ENCODE data around the gene ARL10. TPM values are rescaled to one million over a fixed set of nuclear protein-coding genes. Genes with fewer than 3 reads are reported as not detected.

Gene ARL10
- polyA plus RNA-seq, 3 donors = 0.04 to 0.93 TPM; not detected in 1

GRCh38 chr5:176355400-176356178 lies 9.7 kb upstream of the ARL10 start:
- TF ChIP-seq CTCF (IDR thresholded peaks at IDR 0.05) = no peak
- peak overlapping the region in 1 of 7 donors; percentile 2 for H3K27ac Mint-ChIP-seq
- Histone ChIP-seq H3K9me3 (replicated peaks in 1 of 2; ENCODE audit: control insufficient read depth in 1 of 2, insufficient read depth in 1 of 2, low read length in 2 of 2) (no peaks in the 10 kb centered on the region), H3K27me3 (ENCODE audit: control insufficient read depth in 2 of 2, insufficient read depth in 2 of 2, low read length in 2 of 2) (no peaks in the 10 kb centered on the region), H3K79me2 (ENCODE audit: insufficient read depth, low read length) (peaks cover 21% of the 10 kb centered on the region), H3K9ac (ENCODE audit: insufficient read depth, low read length, poor library complexity, severe bottlenecking) (no peak overlapping the region), H3K4me3 (replicated peaks in 1 of 3; ENCODE audit: low read depth in 2 of 3, low read length in 3 of 3) (no peak overlapping the region), H2AFZ (ENCODE audit: insufficient read depth, low read depth, low read length, poor library complexity, severe bottlenecking) (no peak overlapping the region), H3K4me1 (ENCODE audit: control insufficient read depth in 1 of 2, insufficient read depth in 2 of 2, low read length in 2 of 2) (peaks cover 2 to 9% of the 10 kb centered on the region in 2 donors), H4K20me1 (ENCODE audit: insufficient read depth, low read length) (peaks cover 25% of the 10 kb centered on the region), H3K4me2 (replicated peaks; ENCODE audit: extremely low read depth, low read length, poor library complexity, severe bottlenecking) (no peak overlapping the region), H3K27ac (ENCODE audit: low read depth in 1 of 2, low read length in 2 of 2) (no peak overlapping the region), H3K36me3 (replicated peaks in 1 of 2; ENCODE audit: control insufficient read depth in 1 of 2, insufficient read depth in 2 of 2, low read length in 2 of 2) (peaks cover 52 to 84% of the 10 kb centered on the region in 2 donors)
- H3K4me3 Mint-ChIP-seq = no peak overlapping the region
- no peaks in the 10 kb centered on the region for H3K9me3 Mint-ChIP-seq
- intact Hi-C loops (cut with micrococcal nuclease) = no loop called here
- no peaks in the 10 kb centered on the region for H3K27me3 Mint-ChIP-seq (ENCODE audit: low read depth in 3 of 3)
- 95% methylated on average over 15 of the region's 16 CpGs for WGBS (ENCODE audit: insufficient coverage)
- no peak for DNase-seq
- H3K4me1 Mint-ChIP-seq = peaks cover 5% of the 10 kb centered on the region
- peaks cover 50 to 78% of the 10 kb centered on the region in 2 donors for H3K36me3 Mint-ChIP-seq

GRCh38 chr5:176356179-176356566 lies 9.1 kb upstream of the ARL10 start:
- Histone ChIP-seq H3K4me3 (replicated peaks in 1 of 3; ENCODE audit: low read depth in 2 of 3, low read length in 3 of 3) (no peak overlapping the region), H4K20me1 (ENCODE audit: insufficient read depth, low read length) (peaks cover 25% of the 10 kb centered on the region), H3K9me3 (replicated peaks in 1 of 2; ENCODE audit: control insufficient read depth in 1 of 2, insufficient read depth in 1 of 2, low read length in 2 of 2) (no peaks in the 10 kb centered on the region), H2AFZ (ENCODE audit: insufficient read depth, low read depth, low read length, poor library complexity, severe bottlenecking) (no peak overlapping the region), H3K36me3 (replicated peaks in 1 of 2; ENCODE audit: control insufficient read depth in 1 of 2, insufficient read depth in 2 of 2, low read length in 2 of 2) (peaks cover 49 to 78% of the 10 kb centered on the region in 2 donors), H3K9ac (ENCODE audit: insufficient read depth, low read length, poor library complexity, severe bottlenecking) (no peak overlapping the region), H3K27me3 (ENCODE audit: control insufficient read depth in 2 of 2, insufficient read depth in 2 of 2, low read length in 2 of 2) (no peaks in the 10 kb centered on the region), H3K79me2 (ENCODE audit: insufficient read depth, low read length) (peaks cover 26% of the 10 kb centered on the region), H3K4me1 (ENCODE audit: control insufficient read depth in 1 of 2, insufficient read depth in 2 of 2, low read length in 2 of 2) (peaks cover 7 to 15% of the 10 kb centered on the region in 2 donors), H3K4me2 (replicated peaks; ENCODE audit: extremely low read depth, low read length, poor library complexity, severe bottlenecking) (no peak overlapping the region), H3K27ac (ENCODE audit: low read depth in 1 of 2, low read length in 2 of 2) (no peak overlapping the region)
- Mint-ChIP-seq H3K9me3 (no peaks in the 10 kb centered on the region), H3K36me3 (peaks cover 46 to 72% of the 10 kb centered on the region in 2 donors), H3K27ac (no peak overlapping the region), H3K27me3 (ENCODE audit: low read depth in 3 of 3) (no peaks in the 10 kb centered on the region), H3K4me3 (no peak overlapping the region), H3K4me1 (peaks cover 10% of the 10 kb centered on the region)
- intact Hi-C loops (cut with micrococcal nuclease) = no loop called here
- no peak for DNase-seq
- no CpG with 5 or more reads among the region's 3 CpGs for WGBS (ENCODE audit: insufficient coverage)
- no peak for TF ChIP-seq CTCF (IDR thresholded peaks at IDR 0.05)
